H1 (cell line): ENCODE measurements around the gene ADAMTS17. TPM values are rescaled to one million over a fixed set of nuclear protein-coding genes. Genes with fewer than 3 reads are reported as not detected.

Experiments used
- CTCF ChIA-PET: fragments of 300-600 bp; sonication (Branson Sonifier 250); formaldehyde crosslinking; loops from one replicate; lab custom pipeline; 2021; ENCODE audit not compliant: partially characterized antibody; lab: Charles Lee
- POLR2A ChIA-PET: fragments of 300-600 bp; sonication (Branson Sonifier 250); formaldehyde crosslinking; loops from one replicate; lab custom pipeline; 2021; ENCODE audit warnings: inconsistent platforms; ENCODE audit not compliant: partially characterized antibody; lab: Charles Lee
- DNase-seq, 2 experiments: peaks; one replicate each; pipeline versions ENCODE4 v3.0.0 to v3.0.0-alpha.2; 2010 to 2022; ENCODE audit warnings: low spot score in 2 of 2, low read depth in 1 of 2, mixed read lengths in 1 of 2
- FAIRE-seq: peaks from 2 replicates; lab custom pipeline; 2011; peaks lifted over from hg19 to GRCh38; lab: Jason Lieb, UNC
- H2AFZ ChIP-seq: 2 replicates; pipeline ENCODE4 v1.8.1; 2012; ENCODE audit warnings: low read length, inconsistent platforms
- H2AK5ac ChIP-seq: 2 replicates; pipeline ENCODE4 v1.6.1; 2013; ENCODE audit warnings: low read depth, low read length
- H2BK120ac ChIP-seq: replicated peaks from 2 replicates; pipeline ENCODE3; 2013; ENCODE audit warnings: low read depth, low read length, inconsistent platforms
- H2BK12ac ChIP-seq: 2 replicates; pipeline ENCODE4 v1.6.1; 2013; ENCODE audit warnings: low read depth, low read length
- H2BK15ac ChIP-seq: 2 replicates; pipeline ENCODE4 v1.6.1; 2013; ENCODE audit warnings: low read length
- H2BK20ac ChIP-seq: 2 replicates; pipeline ENCODE4 v1.6.1; 2013; ENCODE audit warnings: low read length
- H2BK5ac ChIP-seq: 2 replicates; pipeline ENCODE4 v1.6.1; 2013; ENCODE audit warnings: low read depth, low read length
- H3K14ac ChIP-seq: 2 replicates; pipeline ENCODE4 v1.6.1; 2013; ENCODE audit warnings: inconsistent platforms; ENCODE audit not compliant: insufficient read length
- H3K18ac ChIP-seq: 2 replicates; pipeline ENCODE4 v1.6.1; 2013; ENCODE audit warnings: low read length; ENCODE audit errors: extremely low read depth
- H3K23ac ChIP-seq: 2 replicates; pipeline ENCODE4 v1.6.1; 2013; ENCODE audit warnings: inconsistent platforms; ENCODE audit not compliant: insufficient read length
- H3K23me2 ChIP-seq: 2 replicates; pipeline ENCODE4 v1.6.1; 2013; ENCODE audit warnings: low read depth, low read length
- H3K27ac ChIP-seq: 2 replicates; pipeline ENCODE4 v1.6.1; 2011; ENCODE audit warnings: low read depth, low read length, inconsistent platforms
- H3K27me3 ChIP-seq, 4 experiments: replicated peaks in 1 of 4; 1 replicate in 1 of 4; 2 replicates in 3 of 4; pipeline versions ENCODE4 v1.6.1 to v1.8.1; 2011 to 2013; ENCODE audit warnings: low read length in 3 of 4, mild to moderate bottlenecking in 3 of 4, inconsistent platforms in 2 of 4, mixed read lengths in 2 of 4, moderate library complexity in 1 of 4; ENCODE audit not compliant: control insufficient read depth in 3 of 4, insufficient read depth in 3 of 4; ENCODE audit errors: extremely low read depth in 1 of 4
- H3K36me3 ChIP-seq, 4 experiments: 2 replicates each; pipeline versions ENCODE4 v1.6.1 to v1.8.1; 2011 to 2013; ENCODE audit warnings: mild to moderate bottlenecking in 4 of 4, low read length in 3 of 4, moderate library complexity in 2 of 4, control low read depth in 1 of 4, inconsistent platforms in 1 of 4; ENCODE audit not compliant: insufficient read depth in 4 of 4, control insufficient read depth in 2 of 4
- H3K4ac ChIP-seq: replicated peaks from 2 replicates; pipeline ENCODE3; 2013; ENCODE audit warnings: low read length, low read depth, mixed read lengths, inconsistent platforms; ENCODE audit not compliant: insufficient read length
- H3K4me1 ChIP-seq, 4 experiments: replicated peaks in 1 of 4; 1 replicate in 1 of 4; 2 replicates in 3 of 4; pipeline versions ENCODE4 v1.6.1 to v1.8.1; 2011 to 2013; ENCODE audit warnings: low read length in 3 of 4, inconsistent platforms in 2 of 4, mixed read lengths in 1 of 4; ENCODE audit not compliant: insufficient read depth in 4 of 4, control insufficient read depth in 3 of 4
- H3K4me2 ChIP-seq, 2 experiments: 2 replicates each; pipeline versions ENCODE4 v1.6.1 to v1.8.1; 2011 to 2013; ENCODE audit warnings: low read depth in 2 of 2, low read length in 2 of 2, control low read depth in 1 of 2, inconsistent platforms in 1 of 2, mild to moderate bottlenecking in 1 of 2; ENCODE audit not compliant: insufficient read depth in 1 of 2
- H3K4me3 ChIP-seq, 4 experiments: fragments of 200-600, 300-600 bp in 1 of 4; sonication (generic), shearing (Covaris generic), sonication (Bioruptor Twin) in 1 of 4; 2 replicates each; pipeline versions ENCODE4 v1.5.1 to v1.8.1; 2011 to 2016; ENCODE audit warnings: low read length in 4 of 4, low read depth in 3 of 4, control low read depth in 2 of 4, inconsistent platforms in 2 of 4, mild to moderate bottlenecking in 2 of 4, mixed read lengths in 1 of 4, moderate library complexity in 1 of 4; ENCODE audit not compliant: insufficient read depth in 2 of 4; ENCODE audit errors: extremely low read depth in 1 of 4
- H3K56ac ChIP-seq: replicated peaks from 2 replicates; pipeline ENCODE3; 2013; ENCODE audit warnings: low read depth, mild to moderate bottlenecking, mixed read lengths, low read length, inconsistent platforms; ENCODE audit not compliant: insufficient read length
- H3K79me1 ChIP-seq: 2 replicates; pipeline ENCODE4 v1.6.1; 2013; ENCODE audit warnings: low read depth, low read length, control low read depth
- H3K79me2 ChIP-seq, 2 experiments: 2 replicates each; pipeline versions ENCODE4 v1.6.1 to v1.8.1; 2012 to 2013; ENCODE audit warnings: low read length in 2 of 2, mild to moderate bottlenecking in 2 of 2, inconsistent platforms in 1 of 2; ENCODE audit not compliant: insufficient read depth in 2 of 2, control insufficient read depth in 1 of 2
- H3K9ac ChIP-seq, 4 experiments: replicated peaks in 1 of 4; 1 replicate in 1 of 4; 2 replicates in 3 of 4; pipeline versions ENCODE4 v1.6.1 to v1.8.1; 2011 to 2013; ENCODE audit warnings: low read depth in 3 of 4, low read length in 3 of 4, control low read depth in 2 of 4, mild to moderate bottlenecking in 2 of 4, moderate library complexity in 2 of 4, inconsistent platforms in 1 of 4; ENCODE audit errors: extremely low read depth in 1 of 4
- H3K9me3 ChIP-seq, 2 experiments: 2 replicates each; pipeline versions ENCODE4 v1.6.1 to v1.8.1; 2012 to 2013; ENCODE audit warnings: mild to moderate bottlenecking in 2 of 2, moderate library complexity in 2 of 2, control low read depth in 1 of 2, inconsistent platforms in 1 of 2, low read depth in 1 of 2, low read length in 1 of 2, mixed read lengths in 1 of 2; ENCODE audit not compliant: insufficient read depth in 2 of 2
- H4K20me1 ChIP-seq, 2 experiments: replicated peaks in 1 of 2; 2 replicates each; pipeline versions ENCODE3 to v1.8.1; 2011 to 2013; ENCODE audit warnings: inconsistent platforms in 2 of 2, low read length in 2 of 2, mild to moderate bottlenecking in 1 of 2; ENCODE audit not compliant: insufficient read depth in 2 of 2, control insufficient read depth in 1 of 2
- H4K5ac ChIP-seq: 2 replicates; pipeline ENCODE4 v1.6.1; 2013; ENCODE audit warnings: low read length, low read depth, mixed read lengths, inconsistent platforms; ENCODE audit not compliant: insufficient read length
- H4K8ac ChIP-seq: 2 replicates; pipeline ENCODE4 v1.8.0; 2013; ENCODE audit warnings: mild to moderate bottlenecking, moderate library complexity, low read length, inconsistent platforms; ENCODE audit not compliant: insufficient read depth; ENCODE audit errors: extremely low read depth
- H4K91ac ChIP-seq: replicated peaks from 2 replicates; pipeline ENCODE3; 2013; ENCODE audit warnings: low read length, mixed read lengths, inconsistent platforms; ENCODE audit not compliant: insufficient read length
- BCL11A ChIP-seq, 2 experiments: IDR thresholded peaks; one replicate each; pipeline ENCODE4 v1.6.1; 2011; ENCODE audit warnings: low read depth in 2 of 2, low read length in 2 of 2, mild to moderate bottlenecking in 2 of 2
- KDM5A ChIP-seq: fragments of 200-600 bp; IDR thresholded peaks from 2 replicates; pipeline ENCODE4 v1.7.1; 2012; ENCODE audit warnings: mild to moderate bottlenecking, low read length, inconsistent platforms, mixed read lengths
- POLR2A ChIP-seq, 2 experiments: IDR thresholded peaks; 1 replicate in 1 of 2; 2 replicates in 1 of 2; pipeline ENCODE4 v1.6.1; 2011; ENCODE audit warnings: low read depth in 2 of 2, low read length in 2 of 2, mild to moderate bottlenecking in 2 of 2; ENCODE audit errors: control extremely low read depth in 1 of 2
- SIN3A ChIP-seq, 2 experiments: IDR thresholded peaks in 1 of 2; conservative IDR thresholded peaks in 1 of 2; 2 replicates each; pipeline ENCODE4 v1.6.1; 2011 to 2012; ENCODE audit warnings: low read length in 2 of 2, improper control_type of control experiment in 1 of 2, low read depth in 1 of 2, mild to moderate bottlenecking in 1 of 2
- SIRT6 ChIP-seq: IDR thresholded peaks from one replicate; pipeline ENCODE4 v1.7.1; 2012; ENCODE audit warnings: low read length, inconsistent platforms
- TCF12 ChIP-seq: IDR thresholded peaks from 2 replicates; pipeline ENCODE4 v1.6.1; 2011; ENCODE audit warnings: low read depth, mild to moderate bottlenecking, low read length
- YY1 ChIP-seq: IDR thresholded peaks from 2 replicates; pipeline ENCODE4 v1.6.1; 2011; ENCODE audit warnings: low read depth, mild to moderate bottlenecking, low read length
- WGBS, 2 experiments: shearing (Covaris generic) in 1 of 2; methylation state at CpG; one replicate each; pipeline versions ENCODE4 v1.1.6 to v1.1.7; 2013 to 2015; ENCODE audit warnings: low lambda C conversion rate in 2 of 2, mixed read lengths in 2 of 2, inconsistent platforms in 1 of 2, low coverage in 1 of 2, missing lambda C conversion rate in 1 of 2; ENCODE audit not compliant: insufficient replicate concordance in 2 of 2, insufficient coverage in 1 of 2, insufficient read length in 1 of 2; ENCODE audit errors: extremely low coverage in 1 of 2, missing lambda C conversion rate in 1 of 2; 5-methylcytosine and 5-hydroxymethylcytosine counted together
- polyA plus RNA-seq, 7 experiments: library from polyadenylated mRNA; depleted of rRNA in 3 of 7; stranded (reverse) in 5 of 7; unstranded in 2 of 7; fragments of >200 nt in 5 of 7; fragments of 200-250 nt in 2 of 7; gene quantifications; 1 replicate in 5 of 7; 2 replicates in 1 of 7; 4 replicates in 1 of 7; pipeline versions ENCODE4 v1.2.1 to v1.2.3, GENCODE V29; 2011 to 2013; ENCODE audit warnings: missing spikeins in 2 of 7, mixed read lengths in 2 of 7
- total RNA-seq: library from RNA; stranded (reverse); fragmentation: NEBNext Ultra II Directional; extraction: Animal tissue kit (Norgen Biotek cat#: 25700); gene quantifications from 2 replicates; pipeline ENCODE4 v1.2.1, GENCODE V29; 2021

Gene ADAMTS17
- total and polyA plus RNA-seq, 2 of the 8 experiments (the other 6 are each of a cell fraction or from before 2014, with no cell fraction given) = 0.51 to 1.7 TPM

GRCh38 chr15:100039994-100040393 lies 301.8 kb downstream of the ADAMTS17 start:
- Histone ChIP-seq H4K20me1 (no peaks in the 10 kb centered on the region), H2BK15ac (no peak overlapping the region), H4K5ac (no peak overlapping the region), H4K91ac (no peak overlapping the region), H3K23ac (no peak overlapping the region), H2AFZ (no peak overlapping the region), H3K4ac (no peak overlapping the region), H3K4me3 (no peak overlapping the region), H2BK12ac (no peak overlapping the region), H3K27me3 (no peaks in the 10 kb centered on the region), H2AK5ac (no peak overlapping the region), H3K23me2 (no peaks in the 10 kb centered on the region), H3K27ac (no peak overlapping the region), H3K56ac (no peak overlapping the region), H2BK5ac (no peak overlapping the region), H4K8ac (no peak overlapping the region), H3K79me1 (no peaks in the 10 kb centered on the region), H2BK20ac (no peak overlapping the region), H3K79me2 (no peaks in the 10 kb centered on the region)
- DNase-seq = no peak
- POLR2A ChIA-PET = no interaction called here
- 97% methylated on average over 5 of the region's 5 CpGs; no CpG with 5 or more reads in 1 of the 2 experiments for WGBS, 2 experiments
- CTCF ChIA-PET = interaction anchor here (0.8 kb wide), 1 partner anchor 20 kb away, joined by 3 read pairs; no protein-coding TSS in a partner anchor
- FAIRE-seq = no peak
- TF ChIP-seq BCL11A (IDR thresholded peaks at IDR 0.05; ENCODE audit: low read depth in 2 of 2, low read length in 2 of 2) = no peak
- TF ChIP-seq POLR2A (IDR thresholded peaks at IDR 0.05; ENCODE audit: control extremely low read depth in 1 of 2, low read depth in 2 of 2, low read length in 2 of 2) = no peak
- no peak for TF ChIP-seq TCF12
- no peak for TF ChIP-seq SIN3A (conservative IDR thresholded peaks at IDR 0.05 in 1 of 2, IDR thresholded peaks at IDR 0.05 in 1 of 2; ENCODE audit: low read depth in 1 of 2, low read length in 2 of 2)
- no peak for TF ChIP-seq SIRT6
- no peak for TF ChIP-seq KDM5A
- TF ChIP-seq YY1 = no peak
- TF ChIP-seq, all 59 proteins: peak for 0
- H3K18ac ChIP-seq = no peak overlapping the region
- no peak overlapping the region for H3K14ac ChIP-seq
- H2BK120ac ChIP-seq = no peak overlapping the region
- no peak overlapping the region for H3K4me2 ChIP-seq
- no peak overlapping the region for H3K9ac ChIP-seq
- no peaks in the 10 kb centered on the region for H3K9me3 ChIP-seq
- no peaks in the 10 kb centered on the region for H3K4me1 ChIP-seq
- no peaks in the 10 kb centered on the region for H3K36me3 ChIP-seq
